Measurements from ENCODE around the gene SFXN1.
A peak's percentile ranks its signal among the peaks of the same experiment; 100 is the strongest.
"Not testable (repeated sequence)": the region's sequence is repeated elsewhere in the genome, so short reads cannot be mapped to it uniquely, and the experiment has no call there.

The SFXN1 gene

DNA sequence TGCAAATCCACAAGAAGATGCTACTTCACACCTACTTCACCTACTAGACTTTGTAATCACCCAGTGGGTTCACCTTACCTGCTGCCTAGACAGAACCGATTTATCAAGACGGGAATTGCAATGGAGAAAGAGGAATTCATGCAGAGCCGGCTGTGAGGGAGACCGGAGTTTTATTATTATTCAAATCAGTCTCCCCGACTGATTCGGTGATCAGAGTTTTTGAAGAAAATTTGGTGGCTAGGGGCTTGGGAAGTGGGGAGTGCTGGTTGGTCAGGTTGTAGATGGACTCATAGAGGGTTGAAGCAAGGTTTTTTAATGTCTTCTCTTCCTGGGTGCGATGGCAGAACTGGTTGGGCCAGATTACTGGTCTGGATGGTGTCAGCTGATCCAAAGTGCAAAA is 23.4 kb downstream of the SFXN1 start:
- no peak for DNase-seq

DNA sequence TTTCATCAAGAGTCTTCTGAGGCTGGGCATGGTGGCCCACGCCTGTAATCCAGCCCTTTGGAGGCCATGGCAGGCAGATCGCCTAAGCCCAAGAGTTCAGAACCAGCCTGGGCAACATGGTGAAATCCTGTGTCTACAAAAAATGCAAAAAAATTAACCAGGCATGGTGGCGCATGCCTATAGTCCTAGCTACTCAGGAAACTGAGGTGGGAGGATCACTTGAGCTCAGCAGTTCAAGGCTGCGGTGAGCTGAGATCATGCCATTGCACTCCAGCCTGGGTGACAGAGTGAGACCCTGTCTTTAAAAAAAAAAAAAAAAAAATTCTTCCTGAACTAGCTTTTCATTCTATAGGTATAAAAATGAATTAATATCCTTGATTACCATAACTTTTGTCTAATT is 29.3 kb downstream of the SFXN1 start:
- DNase-seq = peak; percentile 61

DNA sequence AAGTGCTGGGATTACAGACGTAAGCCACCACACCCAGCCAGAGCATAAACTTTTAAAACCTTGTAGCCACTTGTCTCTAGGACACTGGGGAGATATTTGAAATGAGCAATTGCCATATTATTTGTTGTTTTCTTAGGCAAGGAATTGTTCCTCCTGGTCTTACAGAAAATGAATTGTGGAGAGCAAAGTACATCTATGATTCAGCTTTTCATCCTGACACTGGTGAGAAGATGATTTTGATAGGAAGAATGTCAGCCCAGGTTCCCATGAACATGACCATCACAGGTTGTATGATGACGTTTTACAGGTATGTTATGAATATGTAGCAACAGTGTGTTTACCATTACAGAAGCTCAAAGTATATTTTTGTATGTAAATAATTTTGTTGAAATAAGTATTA is 30.5 kb downstream of the SFXN1 start:
- no peak for DNase-seq

DNA sequence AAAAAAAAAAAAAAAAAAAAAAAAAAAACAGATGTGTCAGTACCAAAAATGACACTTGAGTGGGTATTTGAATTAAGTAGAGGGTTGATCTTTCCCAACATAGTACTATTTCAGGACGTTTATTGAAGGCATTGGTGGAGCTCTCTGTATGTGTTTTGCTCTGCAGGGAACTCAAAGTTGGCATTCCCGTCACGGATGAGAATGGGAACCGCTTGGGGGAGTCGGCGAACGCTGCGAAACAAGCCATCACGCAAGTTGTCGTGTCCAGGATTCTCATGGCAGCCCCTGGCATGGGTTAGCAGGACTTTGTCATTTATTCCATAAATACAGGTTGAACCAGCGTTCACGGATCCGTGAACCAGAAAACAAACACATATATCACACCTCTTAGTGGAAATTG is 34.9 kb downstream of the SFXN1 start:
- DNase-seq = no peak

DNA sequence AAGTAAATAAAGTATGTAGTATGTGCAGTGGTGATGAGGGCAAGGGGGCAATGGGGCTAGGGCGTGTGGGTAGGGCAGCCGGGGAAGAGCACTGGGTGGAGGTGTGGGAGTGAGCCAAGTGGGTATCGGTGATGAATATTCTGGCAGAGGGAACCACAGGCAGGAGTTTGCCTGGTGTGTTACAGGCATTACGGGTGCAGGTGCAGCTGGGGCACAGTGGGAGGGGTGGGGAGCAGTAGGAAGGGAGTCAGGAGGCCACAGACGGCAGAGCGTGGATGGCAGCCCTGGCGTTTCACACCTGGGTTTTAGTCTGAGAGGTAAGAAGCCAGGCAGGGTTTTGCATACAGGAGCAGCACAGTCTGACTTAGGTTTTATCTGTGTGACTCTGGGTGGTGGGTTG is 35.4 kb downstream of the SFXN1 start:
- DNase-seq = no peak

DNA sequence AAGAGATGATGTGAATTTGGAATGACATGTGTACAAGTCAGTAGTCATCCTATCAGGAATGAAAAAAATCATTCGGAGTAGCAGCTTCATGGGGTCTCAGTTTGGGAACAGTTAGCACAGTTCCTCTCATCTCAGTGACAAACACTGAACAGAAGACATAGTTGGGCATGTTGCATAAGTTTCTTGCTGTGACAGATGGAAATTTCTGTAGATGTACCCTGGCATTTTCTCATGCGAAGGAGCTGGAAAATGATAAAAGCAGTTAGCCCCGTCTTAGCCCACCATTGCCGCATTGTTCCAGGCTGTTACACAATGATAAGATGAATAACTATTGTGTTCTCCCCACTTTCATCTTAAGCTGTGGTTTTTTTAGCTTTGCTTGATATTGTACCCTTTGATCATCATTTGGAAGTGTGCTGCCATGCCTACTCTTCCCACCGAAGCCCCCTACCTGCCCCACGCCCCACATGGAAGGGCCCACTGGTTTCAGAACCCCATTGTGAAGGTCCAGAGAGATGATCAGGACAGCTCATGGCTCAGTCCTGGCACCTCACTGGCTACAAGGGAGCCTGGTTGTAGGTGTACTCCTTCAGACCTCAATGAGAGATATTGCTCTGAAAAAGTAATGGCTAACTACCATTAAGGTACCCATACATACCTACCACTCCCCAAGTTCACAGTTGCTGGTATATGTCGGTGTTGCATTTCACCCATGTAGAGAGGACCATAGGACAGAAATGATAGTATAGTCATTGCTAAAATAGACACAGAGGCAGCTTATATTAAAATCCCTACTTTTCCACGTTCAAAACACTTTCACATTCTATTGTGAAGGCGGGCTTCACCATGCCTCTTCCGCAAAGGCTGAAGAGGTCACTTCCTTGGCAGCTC is 38.8 kb downstream of the SFXN1 start:
- DNase-seq = peak; percentile 42

DNA sequence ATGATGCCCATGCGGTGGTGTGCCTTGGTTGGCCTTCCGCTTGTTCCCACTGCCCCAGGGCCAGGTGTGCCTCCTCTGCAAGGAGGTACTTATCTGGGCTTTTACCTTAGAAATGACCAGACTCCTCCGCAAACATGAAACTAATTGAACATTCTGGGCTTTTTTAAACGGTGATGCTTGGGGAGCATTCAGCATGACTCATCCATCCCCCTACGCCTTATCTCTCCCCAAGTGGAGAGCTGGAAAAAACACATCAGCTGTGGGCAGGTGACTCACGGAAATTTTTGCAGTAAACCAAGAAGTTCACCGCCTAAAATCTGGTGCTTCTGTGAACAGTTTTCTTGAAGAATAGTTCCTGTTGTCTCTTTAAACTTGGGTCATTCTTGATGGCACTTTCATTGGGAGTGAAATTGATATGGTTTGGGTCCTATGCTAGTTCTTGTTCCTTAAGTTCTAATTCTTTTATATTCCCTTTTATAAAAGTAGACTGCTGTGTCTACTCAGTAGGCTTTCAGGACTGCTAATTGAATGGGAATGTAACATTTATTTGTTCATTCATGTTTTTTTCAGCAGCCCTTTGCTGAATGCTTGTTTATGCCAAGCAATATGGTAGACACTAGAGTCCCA is 39.6 kb downstream of the SFXN1 start:
- peak; percentile 92 for DNase-seq

DNA sequence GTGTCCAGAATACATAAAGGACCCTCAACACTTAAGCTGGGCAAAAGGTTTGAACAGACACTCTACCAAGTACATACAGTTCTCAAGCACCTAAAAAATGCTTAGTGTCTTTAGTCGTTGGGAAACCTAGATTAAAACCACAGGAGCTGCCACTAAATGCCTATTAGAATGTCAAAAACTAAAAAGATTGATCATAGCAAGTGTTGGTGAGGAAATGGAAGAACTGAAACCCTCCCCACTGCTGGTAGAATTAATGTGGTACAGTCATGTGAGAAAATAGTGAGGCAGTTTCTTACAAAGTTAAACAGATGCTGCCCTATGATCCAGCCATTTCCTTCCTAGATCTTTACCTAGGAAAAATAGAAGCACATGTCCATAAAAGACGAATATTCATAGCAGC is 40.6 kb downstream of the SFXN1 start:
- DNase-seq = no peak

DNA sequence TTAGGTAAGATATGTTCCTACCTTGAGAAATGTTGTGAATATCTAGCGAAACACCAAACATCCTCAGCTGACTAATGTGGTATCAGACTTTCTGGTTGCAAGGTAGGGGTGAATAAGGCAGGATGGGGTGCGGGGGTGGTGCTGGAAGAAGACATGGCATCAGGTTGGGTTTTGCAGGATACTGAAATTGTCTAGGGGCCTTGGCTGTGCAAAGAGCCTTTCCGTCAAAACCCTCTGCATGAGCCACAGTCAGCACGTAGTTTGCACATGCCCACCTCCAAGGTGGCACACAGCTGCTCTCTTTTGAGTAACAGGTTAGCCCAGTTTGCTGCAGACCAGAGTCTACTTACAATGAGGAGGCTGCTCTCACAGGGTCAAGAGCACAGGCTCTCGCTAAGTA is 42.0 kb downstream of the SFXN1 start:
- peak; percentile 75 for DNase-seq

DNA sequence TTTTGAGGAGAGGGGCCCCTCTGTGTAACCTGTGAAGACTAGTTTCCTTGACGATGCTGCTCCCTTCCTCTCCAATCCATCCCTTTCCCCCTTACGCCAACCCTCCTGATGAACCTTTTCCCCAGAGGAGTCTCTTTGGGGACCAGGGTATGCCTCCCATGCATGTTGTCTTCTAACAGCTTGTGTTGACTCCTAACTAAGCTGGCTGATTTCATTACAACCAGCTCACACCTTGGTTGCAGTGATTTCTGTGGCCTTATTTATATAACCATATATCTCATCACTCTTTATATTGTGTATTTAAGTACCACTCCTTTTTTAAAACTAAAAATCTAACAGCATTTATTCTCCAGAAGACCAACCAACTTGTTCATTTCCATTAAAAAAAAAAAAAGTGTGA is 42.5 kb downstream of the SFXN1 start:
- no peak for DNase-seq

DNA sequence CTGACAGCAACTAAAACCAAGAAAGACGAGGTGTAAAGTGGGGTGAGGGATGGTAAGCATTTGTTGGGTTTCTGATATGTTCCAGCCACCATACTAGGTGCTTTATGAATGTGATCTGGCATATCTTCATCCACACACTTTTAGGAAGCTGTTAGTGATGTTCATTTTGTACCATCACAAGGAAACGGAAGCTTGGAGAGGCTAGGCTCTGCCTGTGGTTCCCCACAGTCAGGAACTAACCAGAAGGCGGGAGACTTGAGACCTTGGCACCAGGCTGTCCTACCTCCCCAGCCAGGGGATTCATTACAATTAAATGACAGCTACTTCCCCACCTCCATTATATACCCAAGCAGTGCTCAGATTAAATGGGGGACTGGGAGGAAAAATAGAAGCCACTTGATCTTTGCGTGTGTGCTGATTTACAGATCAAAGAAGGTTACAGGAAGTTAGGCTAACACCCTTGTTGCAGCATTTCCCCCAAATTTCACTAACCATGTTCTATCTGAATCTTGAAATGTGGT is 43.0 kb downstream of the SFXN1 start:
- DNase-seq = peak; percentile 63

DNA sequence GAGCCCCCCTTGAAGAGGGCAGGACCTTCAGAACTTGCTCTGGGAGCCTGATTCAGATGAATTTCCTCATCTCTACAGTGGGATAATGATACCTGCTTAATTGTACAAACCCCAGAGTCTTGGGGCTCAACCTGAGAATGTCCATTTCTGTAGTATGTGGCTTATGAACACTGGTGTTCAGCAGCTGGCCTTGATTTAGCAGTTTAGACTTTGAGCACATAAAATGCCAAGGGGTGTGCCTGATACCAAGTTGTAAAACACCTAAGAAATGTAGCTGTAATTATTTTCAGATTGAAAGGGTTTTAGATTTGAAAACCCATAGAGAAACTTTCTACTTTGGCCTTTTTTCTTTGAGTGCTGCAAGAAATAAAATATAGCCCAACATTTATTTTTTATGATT is 44.9 kb downstream of the SFXN1 start:
- DNase-seq = no peak

DNA sequence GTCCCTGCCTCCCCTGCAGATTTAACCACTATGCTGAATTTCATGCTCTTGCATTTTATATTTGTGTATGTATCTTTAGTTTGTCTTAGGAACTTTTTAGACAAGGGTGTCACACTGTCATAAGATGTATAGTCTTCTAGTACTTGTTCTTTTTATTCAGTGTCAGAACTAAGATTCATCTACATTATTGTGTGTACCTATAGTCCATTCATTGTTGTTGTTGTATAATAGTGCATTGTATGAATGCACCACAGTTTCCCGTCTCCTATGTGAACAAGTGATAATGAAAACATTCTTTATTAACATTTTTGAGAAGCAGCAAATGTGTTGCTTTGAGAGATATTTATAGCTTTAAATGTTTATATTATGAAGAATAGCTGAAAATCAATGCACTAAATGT is 45.9 kb downstream of the SFXN1 start:
- DNase-seq = no peak

DNA sequence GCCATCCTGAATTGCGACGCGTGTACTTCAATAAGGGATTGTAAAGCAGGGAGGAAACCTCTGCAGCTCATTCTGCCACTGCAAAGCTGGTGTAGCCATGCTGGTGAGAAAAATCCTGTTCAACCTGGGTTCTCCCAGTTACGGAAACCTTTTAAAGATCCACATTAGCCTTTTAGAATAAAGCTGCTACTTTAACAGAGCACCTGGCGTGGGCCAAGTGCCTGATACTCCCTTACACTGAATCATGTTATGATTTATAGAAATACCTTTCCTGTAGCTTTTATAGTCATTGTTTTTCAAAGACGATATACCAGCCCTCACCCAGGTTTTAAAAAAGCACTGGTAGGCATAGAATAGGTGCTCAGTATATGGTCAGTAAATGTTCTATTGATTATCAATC is 48.3 kb downstream of the SFXN1 start:
- no peak for DNase-seq

DNA sequence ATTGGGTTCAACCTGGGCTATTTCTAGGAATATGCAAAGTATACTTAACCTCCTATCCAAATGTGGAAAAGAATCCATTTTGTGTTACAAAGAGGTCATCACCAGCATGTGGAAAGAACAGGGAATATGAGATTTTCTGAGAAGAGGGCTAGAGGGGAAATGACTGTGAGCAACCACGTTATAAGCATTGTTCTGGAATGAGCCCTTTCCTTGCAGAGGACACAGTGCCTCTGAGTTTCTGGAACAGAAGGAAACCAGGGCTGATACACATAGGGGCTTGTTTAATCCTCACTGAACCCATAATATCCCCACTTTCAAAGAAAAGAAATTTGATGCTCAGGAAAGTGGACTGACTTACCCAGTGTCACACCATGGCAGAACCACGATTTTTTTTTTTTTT is 53.0 kb downstream of the SFXN1 start:
- DNase-seq = no peak

DNA sequence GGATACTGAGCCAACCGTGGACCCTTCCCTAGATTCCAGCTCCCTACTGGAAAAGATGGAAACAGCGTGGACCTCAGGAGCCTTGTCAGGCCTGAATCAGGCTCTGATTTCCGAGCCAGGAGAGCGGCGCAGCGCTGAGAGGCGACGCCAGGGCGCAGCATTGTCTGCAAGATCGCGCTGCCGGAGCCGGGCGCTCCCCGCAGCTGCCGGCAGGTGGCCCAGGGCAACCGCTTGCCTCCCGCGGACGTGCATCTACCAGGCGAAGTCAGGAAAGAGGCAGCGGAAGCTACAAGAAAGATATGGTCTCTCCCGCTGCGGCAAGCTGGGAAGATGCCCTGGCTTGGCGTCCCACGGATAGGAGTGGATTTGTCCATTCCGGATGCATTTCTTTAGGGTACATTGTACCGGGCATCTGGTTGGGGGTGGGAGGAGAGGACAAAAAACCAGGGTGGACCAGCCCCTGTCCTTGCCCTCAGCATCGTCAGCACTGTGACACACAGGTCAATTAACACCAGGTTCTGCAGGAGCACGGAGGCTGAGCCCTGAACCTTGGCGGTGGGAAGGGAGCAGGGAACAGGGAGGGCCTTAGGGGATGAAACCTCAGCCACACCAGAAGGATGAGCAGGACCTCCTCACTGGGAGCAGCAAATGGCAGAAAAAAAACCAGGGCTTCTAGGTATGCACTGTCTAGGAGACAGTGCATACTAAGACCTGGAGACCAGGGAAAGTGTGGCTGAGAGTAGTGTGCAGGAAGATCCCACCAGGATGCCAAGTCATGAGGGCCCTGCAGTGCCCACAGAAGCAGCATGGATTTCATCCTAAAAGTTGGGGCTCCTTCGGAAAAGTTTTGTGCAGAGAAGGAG is 55.9 kb downstream of the SFXN1 start:
- DNase-seq = peak; percentile 91

DNA sequence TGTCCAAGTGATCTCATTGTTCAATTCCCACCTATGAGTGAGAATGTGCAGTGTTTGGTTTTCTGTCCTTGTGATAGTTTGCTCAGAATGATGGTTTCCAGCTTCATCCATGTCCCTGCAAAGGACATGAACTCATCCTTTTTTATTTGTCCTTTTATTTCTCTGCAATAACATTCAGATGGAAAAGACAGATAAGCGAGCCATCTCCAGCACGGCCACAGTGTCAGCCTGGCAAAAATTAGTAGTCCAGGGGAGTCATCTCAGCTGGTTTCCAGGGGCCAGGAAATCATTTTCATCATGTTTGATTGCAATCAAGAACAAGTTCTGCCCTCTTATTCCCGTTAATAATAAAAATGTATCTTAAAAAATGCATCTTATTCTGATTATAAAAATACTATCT is 57.0 kb downstream of the SFXN1 start:
- not testable (repeated sequence) for DNase-seq

DNA sequence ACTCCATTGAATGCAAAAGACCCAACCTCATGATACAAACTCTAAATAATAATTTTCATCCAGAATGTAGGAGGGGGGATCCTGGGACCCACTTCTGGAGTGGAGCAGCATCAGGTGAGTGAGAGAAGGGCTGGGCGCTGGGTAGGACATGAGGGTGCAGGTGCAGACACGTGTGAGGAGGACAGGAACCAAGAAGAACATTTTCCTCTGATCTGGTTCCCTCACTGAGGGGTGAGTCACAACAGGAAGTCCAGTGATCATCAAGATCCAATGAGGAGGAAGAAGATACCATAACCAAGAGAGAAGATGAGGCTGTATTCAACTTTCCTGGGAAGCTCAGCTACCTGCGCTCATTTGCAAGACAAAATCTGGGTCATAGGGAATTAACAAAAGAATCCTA is 57.4 kb downstream of the SFXN1 start:
- DNase-seq = no peak

DNA sequence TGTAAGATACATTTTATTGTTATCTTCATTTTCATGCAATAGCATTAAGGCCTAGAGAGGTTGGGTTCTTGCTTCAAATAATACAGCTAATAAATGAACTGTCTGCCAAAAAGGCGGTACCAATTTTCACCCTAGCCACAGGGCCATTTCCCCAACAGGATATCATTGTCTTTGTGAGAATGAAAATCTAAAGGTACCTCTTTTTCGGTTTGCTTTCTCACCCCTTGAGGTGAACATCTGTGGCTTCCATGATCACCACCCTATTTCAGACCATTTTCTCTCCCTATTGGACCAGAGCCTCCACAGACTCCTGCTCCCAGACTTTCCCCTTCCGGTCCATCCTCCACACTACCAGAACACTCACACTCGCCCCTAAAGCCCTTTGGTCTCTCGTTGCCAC is 60.2 kb downstream of the SFXN1 start:
- DNase-seq = no peak

DNA sequence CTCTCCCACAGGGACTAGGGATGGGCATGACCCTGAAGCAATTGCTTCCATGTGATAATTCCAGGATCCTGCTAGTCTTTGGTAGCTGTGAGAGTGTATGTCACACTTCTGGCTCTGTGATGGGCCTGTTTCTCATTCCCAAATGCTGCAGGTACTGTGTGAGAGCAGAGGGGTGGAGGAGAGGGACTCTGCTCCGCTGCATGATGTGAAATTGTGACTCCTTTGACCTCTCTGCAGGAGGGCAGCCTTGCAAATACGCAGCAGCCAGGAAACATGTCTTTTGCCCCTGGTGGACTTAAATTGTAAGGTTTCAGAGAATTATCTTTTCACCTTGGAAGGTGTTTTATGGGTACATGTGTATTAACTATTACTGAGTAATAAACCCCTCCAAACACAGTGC is 61.6 kb downstream of the SFXN1 start:
- no peak for DNase-seq

DNA sequence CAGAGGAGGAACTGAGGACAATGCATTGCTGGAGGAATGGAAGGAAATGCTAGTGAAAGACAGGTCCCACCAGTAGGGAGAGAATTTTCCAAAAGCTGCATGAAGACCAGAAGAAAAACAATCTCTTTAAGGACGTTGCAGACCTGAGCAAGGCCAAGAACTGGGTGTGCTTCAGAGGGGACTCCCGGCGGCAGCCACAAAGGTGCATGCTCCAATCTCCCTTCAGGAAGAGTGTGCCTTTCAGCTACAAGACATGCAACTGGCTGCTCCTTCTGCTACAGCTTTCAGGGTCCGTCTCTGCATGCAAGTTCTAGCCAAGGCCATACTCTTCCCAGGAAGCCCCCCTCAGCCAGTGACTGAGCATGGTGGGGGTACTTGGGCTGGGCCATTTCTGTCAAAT is 62.9 kb downstream of the SFXN1 start:
- DNase-seq = no peak

DNA sequence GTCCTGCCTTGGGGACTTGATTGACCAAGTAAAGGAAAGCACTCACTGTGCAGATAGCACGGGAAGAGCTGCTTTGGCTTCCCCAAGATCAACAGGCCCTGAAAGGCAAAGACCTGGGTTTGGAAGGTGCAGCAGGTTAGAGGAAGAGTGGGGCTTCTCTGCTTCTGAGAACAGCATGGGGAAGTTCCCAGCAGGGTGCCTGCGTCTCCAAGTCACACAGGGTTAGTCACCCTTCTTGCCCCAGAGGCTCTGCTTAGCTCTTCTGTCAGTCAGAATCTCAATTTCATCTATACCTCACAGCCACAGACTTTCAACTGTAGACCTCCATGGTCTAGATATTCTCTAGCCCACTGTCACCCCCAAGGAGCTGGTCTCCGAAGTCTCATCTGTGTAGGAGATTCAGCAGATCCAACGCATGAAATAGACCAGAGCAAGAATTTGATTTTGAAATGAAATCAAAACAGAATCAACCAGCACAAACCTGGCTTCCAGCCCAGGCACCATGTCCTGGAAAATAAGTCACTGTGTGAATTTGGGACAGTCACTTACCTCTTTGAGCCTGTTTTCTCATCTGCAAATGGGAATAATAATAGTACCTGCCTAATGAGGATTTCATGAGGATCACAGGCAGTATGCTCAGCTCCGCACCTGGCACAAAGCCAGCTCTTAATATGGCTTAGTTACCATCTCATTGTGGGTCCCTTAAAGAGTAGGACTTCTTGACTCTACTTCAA is 64.0 kb downstream of the SFXN1 start:
- DNase-seq = peak; percentile 62

DNA sequence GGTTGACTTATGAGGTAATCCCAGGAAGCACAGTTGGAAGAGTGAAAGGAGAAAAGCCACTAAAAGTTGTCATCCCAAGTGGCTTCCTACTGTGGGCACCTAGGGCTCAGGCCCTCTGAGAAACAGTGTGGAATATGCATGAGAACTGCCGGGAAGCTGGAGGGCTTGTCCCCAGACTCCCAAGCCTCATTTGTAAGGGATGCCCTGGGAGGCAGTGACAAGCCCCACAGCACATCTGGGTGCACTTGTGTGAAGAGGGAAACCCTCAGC is 64.5 kb downstream of the SFXN1 start:
- no peak for DNase-seq

All from activated CD4-positive, alpha-beta T cell treated with anti-CD3 and anti-CD28 coated beads for 48 hours (primary cell).